GM19099 (cell line): ENCODE measurements around the gene MIF.

Experiments
- POLR2A ChIP-seq: IDR thresholded peaks from 3 replicates; pipeline ENCODE4 v1.6.1; 2011; ENCODE audit warnings: low read depth; ENCODE audit not compliant: insufficient read length; ENCODE audit errors: extremely low read depth

The MIF gene

GRCh38 chr22:23893945-23894709, at the start of gene MIF:
Gene MIF, plus strand, starts transcription at chr22:23894383. Its CDS starts 92 bp downstream, at chr22:23894475.
- peak; percentile 86 for TF ChIP-seq POLR2A

DNA sequence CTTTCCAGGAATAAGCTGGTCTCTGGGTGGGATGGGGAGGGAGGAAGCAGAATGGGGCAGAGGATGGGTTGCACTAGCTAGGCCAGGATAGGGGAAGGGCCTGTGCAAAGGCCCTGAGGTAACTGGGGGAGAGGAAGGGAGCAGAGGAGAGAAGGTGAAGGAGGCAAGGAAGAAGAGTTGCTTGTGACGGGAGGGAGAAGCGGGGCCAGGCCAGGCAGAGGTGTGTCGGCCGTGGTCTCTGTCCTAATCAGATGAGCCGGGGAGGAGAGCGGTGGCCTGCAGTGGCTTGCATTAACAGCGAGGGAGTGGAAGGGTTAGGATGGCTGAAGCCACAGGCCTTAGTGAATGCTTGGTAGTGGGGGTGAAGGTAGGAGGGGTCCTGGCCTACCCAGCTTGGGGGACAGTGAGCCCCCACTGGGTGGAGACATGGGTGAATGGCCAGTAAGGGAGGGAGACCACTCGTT, 49.4 kb upstream of the MIF start:
- TF ChIP-seq POLR2A = no peak

DNA sequence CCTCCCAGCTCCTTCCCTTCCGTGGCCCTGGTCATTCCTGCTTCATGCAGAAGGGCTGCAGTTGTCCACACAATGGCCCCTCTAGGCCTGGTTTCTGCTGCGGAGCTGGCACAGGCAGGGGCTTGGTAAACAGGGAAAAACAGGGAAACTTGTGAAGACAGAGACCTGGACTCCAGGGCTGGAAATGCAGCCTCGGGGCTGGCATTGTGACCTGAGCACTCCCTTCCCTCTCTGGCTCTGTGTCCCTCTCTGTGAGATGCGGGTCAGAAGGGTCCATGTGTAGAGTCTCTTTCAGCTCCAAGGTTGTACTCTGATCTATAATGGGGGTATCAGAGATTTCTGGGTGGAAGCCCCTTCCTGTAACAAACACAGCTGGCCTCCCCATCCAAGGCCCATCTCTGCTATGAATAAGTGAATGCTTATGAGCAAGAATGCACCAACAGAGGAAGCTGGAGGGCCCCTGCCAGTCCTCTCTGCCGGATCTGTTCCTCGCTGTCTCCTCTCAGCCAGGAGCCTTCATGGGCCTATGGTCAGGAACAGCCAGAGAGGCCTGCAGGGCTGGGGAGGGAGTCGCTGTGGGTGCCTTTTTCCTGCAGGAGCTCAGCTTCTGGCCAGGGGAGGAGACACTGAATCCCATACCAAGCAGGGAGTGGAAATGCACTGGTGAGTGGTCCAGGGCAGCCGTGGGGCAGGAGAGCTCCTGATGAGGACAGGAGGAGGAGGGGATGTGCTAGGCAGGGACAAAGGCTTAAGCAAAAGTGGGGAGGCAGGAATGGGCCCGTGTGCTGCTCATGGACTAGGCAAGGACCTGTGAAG, 48.7 kb upstream of the MIF start:
- no peak for TF ChIP-seq POLR2A

- no peak for TF ChIP-seq POLR2A
These were observed 48.1 kb upstream of the MIF start for GRCh38 chr22:23846081-23846469.

DNA sequence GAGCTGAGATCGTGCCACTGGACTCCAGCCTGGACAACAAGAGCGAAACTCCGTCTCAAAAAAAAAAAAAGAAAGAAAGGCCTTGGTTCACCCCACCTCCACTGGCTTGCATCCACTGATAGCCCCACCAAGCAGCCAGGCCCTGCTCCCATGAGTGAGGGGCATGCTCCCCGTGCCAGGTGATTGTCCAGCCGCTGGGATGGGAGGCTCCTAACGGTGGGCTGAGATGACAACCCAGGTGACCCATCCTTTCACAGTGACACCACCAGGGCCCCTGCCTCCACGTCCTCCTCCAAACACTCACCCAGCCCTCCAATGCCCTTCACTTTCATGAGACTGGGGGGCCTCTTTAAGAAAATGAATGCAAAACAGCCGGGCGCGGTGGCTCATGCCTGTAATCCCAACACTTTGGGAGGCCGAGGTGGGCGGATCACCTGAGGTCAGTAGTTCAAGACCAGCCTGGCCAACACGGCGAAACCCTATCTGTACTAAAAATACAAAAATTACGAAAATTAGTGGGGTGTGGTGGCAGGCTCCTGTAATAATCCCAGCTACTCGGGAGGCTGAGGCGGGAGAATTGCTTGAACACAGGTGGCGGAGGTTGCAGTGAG, 46.8 kb upstream of the MIF start:
- no peak for TF ChIP-seq POLR2A

DNA sequence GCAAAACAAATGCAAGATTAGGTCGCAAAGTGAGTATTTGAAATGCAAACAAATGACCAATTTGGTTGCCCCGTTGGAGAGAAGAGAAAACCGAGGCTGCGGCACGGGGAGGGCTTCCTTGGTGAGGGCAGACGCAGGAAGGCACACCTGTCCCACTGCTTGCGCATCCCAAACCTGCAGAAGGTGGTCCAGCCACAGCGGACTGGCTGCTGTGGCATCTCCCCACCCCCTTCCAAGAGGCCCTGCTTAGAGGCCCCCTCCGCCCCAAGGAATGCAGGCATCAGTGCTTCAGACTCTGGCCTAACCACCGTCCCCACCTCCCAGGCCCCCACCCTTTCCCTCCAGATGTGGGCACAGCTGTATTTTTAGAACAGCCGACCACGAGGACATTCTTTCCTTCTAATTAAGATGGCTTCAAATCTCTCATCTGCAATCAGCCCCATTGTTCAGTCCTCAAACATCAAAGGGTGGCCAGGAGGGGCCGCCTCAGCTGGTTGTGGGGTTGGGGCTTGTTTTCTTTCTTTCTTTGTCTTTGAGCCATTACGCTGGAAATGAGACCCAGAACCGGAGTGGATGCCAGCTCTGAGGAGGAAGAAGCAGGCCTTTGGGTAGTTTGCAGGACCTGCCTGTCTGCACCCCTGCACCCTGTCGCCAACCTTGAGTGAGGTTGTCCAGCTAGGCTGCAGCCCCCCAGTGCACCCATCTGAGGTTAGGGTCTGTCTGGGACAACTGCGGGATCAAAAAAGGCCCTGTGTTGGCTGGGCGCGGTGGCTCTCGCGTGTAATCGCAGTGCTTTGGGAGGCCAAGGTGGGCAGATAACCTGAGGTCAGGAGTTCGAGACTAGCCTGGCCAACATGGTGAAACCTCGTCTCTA, 46.0 kb upstream of the MIF start:
- TF ChIP-seq POLR2A = no peak

DNA sequence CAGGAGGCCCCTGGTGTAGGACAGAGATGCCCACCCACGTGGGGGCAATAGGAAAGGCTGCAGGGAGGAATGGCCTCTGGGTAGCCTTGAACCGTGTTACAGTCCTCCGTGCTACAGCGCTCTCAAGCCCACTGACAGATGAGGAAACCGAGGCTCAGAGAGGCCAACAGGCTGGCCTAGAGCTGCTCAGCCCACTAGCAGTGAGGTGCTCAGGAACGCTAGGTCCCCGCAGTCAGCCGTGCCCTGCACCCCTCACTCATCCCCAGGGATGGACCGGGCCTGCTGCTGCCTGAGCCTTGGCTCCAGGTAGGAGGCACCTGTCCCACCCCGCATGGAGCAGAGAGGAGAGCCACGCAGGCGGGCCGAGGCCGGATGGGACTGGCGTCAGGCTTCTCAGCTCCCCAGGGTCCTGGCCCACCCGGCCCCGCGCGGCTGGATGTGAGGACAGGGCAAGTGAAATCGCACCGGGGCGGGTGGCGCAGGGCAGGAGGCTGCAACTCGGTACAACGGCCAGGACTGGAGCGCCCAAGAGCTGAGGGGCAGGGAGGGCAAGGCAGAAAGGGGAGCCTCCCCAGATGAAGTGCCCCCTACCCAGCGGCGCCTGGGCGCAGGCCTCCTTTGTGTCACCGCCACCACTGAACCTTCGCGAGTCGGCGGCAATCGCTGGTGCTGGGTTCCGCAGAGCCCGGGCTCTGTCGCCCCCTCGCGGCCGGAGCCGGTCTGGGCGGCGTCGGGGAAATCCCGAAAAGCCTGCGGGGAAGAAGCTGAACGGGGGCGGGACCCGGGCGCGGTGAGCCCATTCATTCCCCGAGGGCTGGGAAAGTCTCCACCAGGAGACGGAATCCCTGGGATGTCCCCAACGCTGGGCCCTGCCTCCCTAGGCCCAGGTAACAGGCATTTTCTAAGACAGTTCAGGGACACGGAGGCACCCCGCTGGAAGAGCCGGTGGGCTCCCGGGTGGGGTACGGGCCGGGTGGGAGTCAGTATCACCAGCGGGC, 44.9 kb upstream of the MIF start:
- no peak for TF ChIP-seq POLR2A

GRCh38 chr22:23850136-23850611, 44.0 kb upstream of the MIF start:
- TF ChIP-seq POLR2A = no peak

GRCh38 chr22:23856721-23857605, 37.2 kb upstream of the MIF start:
- no peak for TF ChIP-seq POLR2A

DNA sequence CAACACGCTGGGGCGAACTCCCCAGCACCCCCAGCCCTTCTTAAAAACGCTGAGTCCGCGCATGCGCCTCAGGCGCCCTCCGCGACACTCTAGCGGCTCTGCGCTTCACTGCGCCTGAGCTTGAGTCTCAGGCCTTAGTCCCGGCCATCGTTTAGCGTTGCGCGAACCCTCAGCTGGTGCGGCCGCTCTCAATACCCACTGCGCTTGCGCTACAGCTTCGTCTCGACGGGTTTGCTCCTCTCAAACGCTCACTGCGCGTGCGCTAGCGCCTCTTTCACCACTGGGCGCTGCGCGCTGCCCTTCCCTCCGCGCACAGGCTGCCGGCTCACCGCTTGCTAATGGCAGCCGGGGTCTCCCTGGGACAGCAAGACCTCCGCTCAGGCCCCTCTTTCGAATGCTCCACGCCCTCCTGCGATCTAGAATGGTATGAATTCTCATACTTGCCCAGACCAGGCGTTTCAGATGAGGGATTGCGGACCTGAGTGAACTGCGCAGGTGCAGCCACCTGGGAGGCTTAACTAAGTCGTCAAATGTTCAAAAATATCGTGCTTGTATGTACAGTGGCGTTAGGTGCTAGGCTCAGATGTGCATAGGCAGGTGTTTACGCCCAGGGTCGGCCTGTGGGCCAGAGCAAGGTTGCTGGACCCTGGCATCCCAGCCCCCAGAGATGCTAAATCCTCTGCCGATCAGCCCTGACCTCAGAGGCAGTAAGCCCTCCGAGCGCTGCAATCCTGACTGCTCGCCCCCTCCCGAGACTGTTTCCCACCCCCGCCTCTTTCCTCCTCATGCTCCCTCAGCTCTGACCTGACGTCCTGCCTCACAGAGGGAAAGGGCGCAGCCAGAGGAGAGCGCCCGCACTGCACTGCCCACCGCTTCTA, 36.3 kb upstream of the MIF start, which contains the start of gene SLC2A11:
TSS of gene SLC2A11 (plus strand) at position 270 of the 878 bp plus-strand sequence. CDS start at position 395, 125 bp downstream.
- peak; percentile 91 for TF ChIP-seq POLR2A

GRCh38 chr22:23858484-23858815, 35.7 kb upstream of the MIF start:
- no peak for TF ChIP-seq POLR2A
